GM18868 (cell line): ENCODE measurements around the gene TRIM56.
"Not testable (repeated sequence)": the region's sequence is repeated elsewhere in the genome, so short reads cannot be mapped to it uniquely, and the experiment has no call there.

Experiments used
- ATAC-seq: cut with Tn5 transposase; IDR thresholded peaks from one replicate; pipeline ENCODE4 v1.9.1; 2021; ENCODE audit warnings: mild to moderate bottlenecking, moderate library complexity; ENCODE audit not compliant: unreplicated experiment

The TRIM56 gene, protein sequence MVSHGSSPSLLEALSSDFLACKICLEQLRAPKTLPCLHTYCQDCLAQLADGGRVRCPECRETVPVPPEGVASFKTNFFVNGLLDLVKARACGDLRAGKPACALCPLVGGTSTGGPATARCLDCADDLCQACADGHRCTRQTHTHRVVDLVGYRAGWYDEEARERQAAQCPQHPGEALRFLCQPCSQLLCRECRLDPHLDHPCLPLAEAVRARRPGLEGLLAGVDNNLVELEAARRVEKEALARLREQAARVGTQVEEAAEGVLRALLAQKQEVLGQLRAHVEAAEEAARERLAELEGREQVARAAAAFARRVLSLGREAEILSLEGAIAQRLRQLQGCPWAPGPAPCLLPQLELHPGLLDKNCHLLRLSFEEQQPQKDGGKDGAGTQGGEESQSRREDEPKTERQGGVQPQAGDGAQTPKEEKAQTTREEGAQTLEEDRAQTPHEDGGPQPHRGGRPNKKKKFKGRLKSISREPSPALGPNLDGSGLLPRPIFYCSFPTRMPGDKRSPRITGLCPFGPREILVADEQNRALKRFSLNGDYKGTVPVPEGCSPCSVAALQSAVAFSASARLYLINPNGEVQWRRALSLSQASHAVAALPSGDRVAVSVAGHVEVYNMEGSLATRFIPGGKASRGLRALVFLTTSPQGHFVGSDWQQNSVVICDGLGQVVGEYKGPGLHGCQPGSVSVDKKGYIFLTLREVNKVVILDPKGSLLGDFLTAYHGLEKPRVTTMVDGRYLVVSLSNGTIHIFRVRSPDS

DNA sequence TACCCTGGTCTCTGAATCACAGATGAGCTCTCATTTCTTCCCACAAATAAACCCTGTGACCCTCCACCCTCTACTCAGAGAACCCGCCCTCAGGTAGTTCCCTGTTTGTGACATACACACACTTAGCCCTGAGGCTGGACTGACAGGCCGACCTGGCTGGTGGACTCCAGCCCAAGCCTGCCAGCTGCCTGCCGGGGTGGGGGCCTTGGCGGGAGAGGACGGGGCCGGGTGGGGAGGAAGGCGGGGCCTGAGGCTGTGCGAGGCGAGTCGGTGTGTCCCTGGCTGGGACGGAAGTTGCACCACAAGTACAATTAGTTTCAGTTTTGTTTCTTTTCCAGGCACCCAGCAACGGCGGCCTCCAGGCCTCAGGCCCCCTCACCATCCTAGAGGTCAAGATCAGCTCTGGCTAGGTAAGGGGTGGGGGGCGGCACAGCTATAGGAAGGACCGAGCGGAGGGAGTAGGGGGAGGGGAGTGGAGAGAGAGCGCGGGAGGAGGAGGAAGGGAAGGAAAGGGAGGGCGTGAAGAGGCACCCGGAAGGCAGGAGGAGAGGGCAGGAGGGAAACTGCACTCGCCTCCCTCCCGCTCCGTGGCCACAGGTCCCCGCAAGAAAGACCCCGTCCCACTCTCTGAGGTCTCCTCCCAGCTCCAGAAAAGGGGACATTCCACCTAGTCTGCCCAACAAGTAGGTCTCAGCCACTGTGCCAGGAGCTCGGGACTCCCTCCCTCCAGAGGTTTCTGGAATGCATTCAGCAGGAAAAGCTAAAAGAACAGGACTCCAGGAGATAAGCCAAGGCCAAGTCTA is at the start of gene TRIM56:
TRIM56 (plus strand) TSS at position 320 of the 803 bp plus-strand sequence. CDS start 1,832 bp downstream, outside the sequence.
- peak; percentile 88 for ATAC-seq

DNA sequence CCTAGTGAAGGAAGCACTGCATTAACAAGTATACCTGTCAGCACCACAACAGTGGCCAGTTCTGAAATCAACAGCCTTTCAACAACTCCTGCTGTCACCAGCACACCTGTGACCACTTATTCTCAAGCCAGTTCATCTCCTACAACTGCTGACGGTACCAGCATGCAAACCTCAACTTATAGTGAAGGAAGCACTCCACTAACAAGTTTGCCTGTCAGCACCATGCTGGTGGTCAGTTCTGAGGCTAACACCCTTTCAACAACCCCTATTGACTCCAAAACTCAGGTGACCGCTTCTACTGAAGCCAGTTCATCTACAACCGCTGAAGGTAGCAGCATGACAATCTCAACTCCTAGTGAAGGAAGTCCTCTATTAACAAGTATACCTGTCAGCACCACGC is 49.3 kb upstream of the TRIM56 start:
- ATAC-seq: no peak

DNA sequence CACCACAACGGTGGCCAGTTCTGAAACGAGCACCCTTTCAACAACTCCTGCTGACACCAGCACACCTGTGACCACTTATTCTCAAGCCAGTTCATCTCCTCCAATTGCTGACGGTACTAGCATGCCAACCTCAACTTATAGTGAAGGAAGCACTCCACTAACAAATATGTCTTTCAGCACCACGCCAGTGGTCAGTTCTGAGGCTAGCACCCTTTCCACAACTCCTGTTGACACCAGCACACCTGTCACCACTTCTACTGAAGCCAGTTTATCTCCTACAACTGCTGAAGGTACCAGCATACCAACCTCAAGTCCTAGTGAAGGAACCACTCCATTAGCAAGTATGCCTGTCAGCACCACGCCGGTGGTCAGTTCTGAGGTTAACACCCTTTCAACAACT is 44.0 kb upstream of the TRIM56 start:
- not testable (repeated sequence) for ATAC-seq

DNA sequence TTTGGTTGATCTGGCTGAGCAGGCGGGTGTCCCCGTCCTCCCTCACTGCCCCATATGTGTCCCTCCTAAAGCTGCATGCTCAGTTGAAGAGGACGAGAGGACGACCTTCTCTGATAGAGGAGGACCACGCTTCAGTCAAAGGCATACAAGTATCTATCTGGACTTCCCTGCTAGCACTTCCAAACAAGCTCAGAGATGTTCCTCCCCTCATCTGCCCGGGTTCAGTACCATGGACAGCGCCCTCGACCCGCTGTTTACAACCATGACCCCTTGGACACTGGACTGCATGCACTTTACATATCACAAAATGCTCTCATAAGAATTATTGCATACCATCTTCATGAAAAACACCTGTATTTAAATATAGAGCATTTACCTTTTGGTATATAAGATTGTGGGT is 26.9 kb upstream of the TRIM56 start:
- ATAC-seq: no peak

DNA sequence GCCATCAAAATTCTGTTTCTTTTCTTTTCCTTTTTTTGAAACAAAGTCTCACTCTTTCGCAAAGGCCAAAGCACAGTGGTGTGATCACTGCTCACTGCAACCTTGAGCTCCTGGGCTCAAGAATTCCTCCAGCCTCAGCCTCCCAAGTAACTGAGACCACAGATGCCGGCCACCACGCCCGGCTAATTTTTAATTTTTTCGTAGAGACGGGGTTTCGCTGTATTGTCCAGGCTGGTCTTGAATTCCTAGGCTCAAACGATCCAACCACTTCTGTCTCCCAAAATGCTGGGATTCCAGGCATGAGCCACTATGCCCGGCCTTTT is 25.7 kb upstream of the TRIM56 start:
- no peak for ATAC-seq

DNA sequence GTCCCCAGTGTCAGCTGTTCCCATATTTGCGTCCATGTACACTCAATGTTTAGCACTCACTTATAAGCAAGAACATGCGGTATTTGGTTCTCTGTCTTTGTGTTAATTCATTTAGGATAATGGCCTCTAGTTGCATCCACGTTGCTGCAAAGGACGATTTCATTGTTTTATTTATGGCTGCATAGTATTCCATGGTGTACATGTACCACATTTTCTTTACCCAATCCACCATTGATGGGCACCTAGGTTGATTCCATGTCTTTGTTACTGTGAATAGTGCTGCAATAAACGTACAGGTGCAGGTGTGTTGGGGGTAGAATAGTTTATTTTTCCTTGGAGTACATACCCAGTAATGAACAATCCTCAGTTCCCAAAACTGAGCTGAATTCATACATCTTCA is 24.3 kb upstream of the TRIM56 start:
- no peak for ATAC-seq

DNA sequence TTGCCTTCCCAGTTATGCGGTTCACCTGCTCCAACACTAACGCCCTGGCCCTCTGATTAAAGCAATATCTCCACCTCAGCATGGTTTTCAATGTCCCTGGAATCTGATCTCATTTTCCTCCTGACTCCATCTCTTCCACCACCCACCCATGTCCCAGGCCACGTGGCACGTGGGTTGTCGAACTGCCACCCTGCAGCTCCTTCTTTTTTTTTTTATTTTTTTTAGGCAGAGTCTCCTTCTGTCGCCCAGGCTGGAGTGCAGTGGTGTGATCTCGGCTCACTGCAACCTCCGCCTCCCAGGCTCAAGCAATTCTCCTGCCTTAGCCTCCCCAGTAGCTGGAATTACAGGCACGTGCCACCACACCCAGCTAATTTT is 21.1 kb upstream of the TRIM56 start:
- ATAC-seq: not testable (repeated sequence)

DNA sequence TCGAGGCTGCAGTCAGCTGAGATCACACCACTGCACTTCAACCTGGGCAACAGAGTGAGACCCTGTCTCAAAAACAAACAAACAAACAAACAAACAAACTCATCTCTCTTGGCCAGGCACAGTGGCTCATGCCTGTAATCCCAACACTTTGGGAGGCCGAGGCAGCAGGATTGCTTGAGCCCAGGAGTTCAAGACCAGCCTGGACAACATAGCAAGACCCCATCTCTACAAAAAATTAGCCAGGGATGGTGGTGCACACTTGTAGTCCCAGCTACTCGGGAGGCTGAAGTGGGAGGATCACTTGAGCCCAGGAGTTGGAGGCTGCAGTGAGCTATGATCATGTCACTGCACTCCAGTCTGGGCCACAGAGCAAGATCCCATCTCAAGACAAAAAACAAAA is 20.1 kb upstream of the TRIM56 start:
- ATAC-seq: not testable (repeated sequence)

DNA sequence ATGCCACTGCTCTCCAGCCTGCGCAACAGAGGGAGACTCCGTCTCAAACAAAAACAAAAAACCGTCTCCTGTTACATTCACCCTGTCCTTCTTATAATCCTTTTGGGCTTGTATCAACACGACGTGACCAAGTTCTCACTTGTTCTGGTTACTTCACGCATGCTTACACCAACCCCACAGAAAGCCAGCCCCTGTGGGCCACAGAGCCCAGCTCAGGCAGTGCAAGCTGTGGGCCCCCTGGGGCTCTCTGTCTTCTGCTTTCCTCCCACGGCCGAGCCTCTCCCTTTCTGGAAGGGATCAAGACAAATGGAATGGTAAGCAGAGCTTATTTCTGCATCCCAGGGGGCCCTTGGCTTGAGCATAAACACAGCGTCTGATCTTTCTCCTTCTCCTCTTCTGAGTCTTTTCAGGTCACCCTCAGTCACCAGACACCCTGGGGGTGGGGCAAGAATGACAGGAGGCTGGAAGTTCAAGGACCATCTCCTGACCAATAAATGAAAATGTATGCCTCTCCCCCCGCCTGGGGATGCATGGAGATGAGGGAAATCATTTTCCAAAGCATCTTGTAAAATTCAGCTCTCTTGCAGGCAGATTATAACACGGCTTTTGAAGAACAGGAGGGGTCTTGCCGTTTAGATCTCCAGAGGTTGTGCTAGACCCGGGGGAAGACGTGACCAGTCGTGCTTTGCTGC is 19.0 kb upstream of the TRIM56 start:
- ATAC-seq: no peak

DNA sequence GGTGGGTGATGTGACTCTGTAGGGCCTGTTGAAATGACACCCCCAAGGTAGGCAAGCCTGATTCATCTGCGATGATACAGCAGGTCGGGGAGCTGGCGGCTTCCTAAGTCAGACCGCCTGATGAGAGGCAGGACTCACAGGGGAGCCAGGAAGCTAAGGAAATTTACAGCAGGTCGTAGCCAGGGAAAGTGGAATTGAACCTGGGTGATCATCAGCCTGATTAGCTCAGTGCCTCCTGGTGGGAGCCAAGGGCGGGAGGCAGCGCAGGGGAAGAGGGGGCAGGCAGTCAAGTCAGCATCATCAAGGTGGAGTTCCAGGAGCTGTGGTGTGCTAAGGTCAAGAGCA is 18.5 kb upstream of the TRIM56 start:
- no peak for ATAC-seq

DNA sequence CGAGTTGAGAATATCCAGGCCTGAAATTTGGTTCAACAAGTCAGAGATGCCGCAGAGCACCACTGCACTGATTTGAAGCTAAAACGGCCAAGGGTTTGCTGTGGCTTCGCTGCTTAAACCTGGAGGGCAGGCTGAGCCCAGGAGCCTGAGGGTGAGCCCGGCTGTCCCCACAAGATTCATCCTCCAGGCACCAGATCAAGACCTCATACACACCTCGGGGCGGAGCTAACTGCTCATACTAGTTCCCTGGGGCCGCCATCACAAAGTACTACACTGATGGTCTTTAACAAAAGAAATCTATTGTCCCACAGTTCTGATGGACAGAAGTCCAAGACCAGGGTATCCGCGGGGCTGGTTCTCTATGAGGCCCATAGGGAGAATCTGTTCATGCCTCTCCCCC is 16.9 kb upstream of the TRIM56 start:
- no peak for ATAC-seq

DNA sequence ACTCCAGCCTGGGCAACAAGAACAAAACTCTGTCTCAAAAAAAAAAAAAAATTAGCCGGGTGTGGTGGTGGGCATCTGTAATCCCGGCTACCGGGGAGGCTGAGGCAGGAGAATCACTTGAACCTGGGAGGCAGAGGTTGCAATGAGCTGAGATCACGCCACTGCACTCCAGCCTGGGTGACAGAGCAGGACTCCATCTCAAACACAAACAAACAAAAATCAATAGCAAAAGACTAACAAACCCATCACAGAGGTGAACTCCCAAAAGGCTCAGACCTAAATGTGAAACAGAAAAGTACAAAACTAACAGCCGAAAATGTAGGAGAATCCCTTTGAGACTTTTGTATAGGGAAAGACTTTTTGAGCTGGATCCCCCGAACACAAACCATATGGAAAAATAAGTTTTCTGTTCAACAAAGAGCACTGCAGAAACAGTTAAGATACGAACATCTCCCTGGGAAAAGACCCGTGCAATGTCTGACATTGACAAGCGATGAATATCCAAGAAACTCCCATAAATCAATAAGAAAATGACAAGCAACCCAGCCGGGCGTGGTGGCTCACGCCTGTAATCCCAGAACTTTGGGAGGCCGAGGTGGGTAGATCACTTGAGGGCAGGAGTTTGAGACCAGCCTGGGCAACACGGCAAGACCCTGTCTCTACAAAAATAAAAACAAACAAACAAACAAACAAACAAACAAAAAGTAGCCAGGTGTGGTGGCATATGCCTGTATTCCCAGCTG is 13.7 kb upstream of the TRIM56 start:
- ATAC-seq: not testable (repeated sequence)

DNA sequence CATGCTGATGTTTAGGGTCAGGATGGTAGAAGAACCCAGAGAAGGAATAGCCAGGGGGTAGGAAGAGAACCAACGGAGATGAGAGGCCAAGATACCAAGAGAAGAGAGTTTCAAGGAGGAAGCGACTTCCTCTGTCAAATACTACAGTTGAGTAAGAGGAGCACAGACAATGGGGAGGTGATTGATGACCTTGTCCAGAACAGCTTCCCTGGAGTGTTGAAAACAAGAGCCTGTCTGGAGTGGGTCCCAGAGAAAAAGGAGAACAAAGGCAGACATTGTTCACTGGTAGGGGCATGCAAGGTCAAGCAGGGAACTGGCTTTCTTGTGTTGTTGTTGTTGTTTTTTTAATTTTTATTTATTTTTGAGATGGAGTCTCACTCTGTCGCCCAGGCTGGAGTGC is 9.6 kb upstream of the TRIM56 start:
- ATAC-seq: no peak

DNA sequence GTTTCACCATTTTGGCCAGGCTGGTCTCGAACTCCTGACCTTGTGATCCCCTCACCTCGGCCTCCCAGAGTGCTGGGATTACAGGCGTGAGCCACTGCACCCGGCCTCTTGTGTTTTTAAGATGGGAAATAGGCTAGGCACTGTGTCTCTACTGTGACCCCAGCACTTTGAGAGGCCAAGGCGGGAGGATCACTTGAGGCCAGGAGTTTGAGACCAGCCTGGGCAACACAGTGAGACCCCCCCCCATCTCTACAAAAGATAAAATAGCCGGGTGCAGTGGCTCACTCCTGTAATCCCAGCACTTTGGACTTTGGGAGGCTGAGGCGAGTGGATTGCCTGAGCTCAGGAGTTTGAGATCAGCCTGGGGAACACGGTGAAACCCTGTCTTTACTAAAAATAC is 9.1 kb upstream of the TRIM56 start:
- ATAC-seq: not testable (repeated sequence)

DNA sequence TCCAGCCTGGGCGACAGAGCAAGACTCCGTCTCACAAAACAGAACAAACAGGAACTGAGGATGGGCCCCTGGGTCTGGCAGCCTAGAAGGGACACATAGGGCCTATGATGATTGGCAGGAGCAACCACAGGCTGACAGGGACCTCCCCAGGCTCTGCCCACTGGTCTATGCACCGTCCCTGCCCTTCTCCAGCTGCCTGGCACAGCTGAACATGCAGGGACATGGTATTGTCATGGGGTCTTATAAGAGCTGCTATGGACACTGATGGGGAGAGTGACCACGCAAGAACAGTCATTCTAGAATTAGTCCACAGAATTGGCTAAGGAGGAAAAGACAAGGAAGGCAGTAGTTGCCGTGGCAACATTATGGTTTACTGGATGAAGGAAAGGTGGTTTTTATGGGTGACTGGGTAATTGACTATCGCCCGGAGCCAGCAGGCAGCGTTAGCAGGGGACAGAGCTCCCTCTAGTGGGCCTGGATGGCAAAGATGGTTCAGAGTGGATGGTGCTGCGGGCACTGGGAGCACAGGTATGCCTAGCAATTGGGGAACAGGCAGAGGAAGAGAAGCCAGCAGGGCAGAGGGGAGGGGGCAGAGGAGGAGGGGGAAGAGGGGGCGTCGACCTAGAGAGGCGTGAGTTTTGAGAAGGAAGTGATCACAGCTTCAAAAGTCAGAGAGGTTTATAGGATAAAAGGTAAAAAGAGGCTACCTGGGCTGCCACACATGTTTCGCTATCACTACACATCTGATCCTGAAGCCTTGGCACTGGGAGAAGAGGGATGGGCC is 7.8 kb upstream of the TRIM56 start:
- peak; percentile 69 for ATAC-seq

DNA sequence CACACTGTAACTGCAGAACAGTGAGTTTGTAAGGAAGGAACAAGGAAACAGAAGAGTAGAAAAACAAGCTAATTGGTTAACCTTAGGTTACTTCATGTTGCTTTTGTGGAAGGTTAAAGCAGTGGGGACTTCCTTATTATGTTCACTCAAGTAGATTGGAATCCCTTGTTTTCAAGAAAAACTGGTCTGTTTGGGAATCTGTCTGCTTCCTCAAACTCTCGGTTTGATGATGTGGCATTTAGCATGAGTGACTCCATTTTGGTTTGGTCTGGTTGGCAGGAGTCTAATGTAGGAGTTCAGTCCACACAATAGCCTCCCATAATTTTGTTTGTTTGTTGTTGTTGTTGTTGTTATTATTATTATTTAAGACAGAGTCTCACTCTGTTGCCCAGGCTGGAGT is 3.8 kb upstream of the TRIM56 start:
- no peak for ATAC-seq

DNA sequence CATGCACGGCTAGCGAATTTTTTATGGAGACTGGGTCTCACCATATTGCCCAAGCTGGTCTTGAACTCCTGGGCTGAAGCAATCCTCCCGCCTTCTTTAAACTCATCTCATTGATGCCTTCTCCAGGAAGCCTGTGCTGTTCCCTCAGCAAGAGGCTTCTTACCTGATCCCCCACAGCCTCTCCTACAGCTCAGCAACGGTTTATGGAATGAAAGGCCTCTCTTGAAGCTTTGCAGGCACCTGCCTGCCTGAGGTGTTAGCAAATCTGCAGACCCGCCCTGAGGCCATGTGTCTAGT is 468 bp upstream of the TRIM56 start:
- no peak for ATAC-seq

DNA sequence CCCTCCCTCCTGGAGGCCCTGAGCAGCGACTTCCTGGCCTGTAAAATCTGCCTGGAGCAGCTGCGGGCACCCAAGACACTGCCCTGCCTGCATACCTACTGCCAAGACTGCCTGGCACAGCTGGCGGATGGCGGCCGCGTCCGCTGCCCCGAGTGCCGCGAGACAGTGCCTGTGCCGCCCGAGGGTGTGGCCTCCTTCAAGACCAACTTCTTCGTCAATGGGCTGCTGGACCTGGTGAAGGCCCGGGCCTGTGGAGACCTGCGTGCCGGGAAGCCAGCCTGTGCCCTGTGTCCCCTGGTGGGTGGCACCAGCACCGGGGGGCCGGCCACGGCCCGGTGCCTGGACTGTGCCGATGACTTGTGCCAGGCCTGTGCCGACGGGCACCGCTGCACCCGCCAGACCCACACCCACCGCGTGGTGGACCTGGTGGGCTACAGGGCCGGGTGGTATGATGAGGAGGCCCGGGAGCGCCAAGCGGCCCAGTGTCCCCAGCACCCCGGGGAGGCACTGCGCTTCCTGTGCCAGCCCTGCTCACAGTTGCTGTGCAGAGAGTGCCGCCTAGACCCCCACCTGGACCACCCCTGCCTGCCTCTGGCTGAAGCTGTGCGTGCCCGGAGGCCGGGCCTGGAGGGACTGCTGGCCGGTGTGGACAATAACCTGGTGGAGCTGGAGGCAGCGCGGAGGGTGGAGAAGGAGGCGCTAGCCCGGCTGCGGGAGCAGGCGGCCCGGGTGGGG is 2.2 kb downstream of the TRIM56 start:
- no peak for ATAC-seq

DNA sequence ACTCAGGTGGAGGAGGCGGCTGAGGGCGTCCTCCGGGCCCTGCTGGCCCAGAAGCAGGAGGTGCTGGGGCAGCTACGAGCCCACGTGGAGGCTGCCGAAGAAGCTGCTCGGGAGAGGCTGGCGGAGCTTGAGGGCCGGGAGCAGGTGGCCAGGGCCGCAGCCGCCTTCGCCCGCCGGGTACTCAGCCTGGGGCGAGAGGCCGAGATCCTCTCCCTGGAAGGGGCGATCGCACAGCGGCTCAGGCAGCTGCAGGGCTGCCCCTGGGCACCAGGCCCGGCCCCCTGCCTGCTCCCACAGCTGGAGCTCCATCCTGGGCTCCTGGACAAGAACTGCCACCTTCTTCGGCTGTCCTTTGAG is 2.8 kb downstream of the TRIM56 start:
- ATAC-seq: no peak
